Adrenal gland (tissue), 12 donors: ENCODE measurements around the gene KCNC2. TPM values are rescaled to one million over a fixed set of nuclear protein-coding genes. Genes with fewer than 3 reads are reported as not detected.

Source experiments
- DNase-seq, 7 donors: peaks; one replicate each; pipeline ENCODE4 v3.0.0-alpha.2; 2019 to 2020
- H3K27ac ChIP-seq, 5 donors: fragments of 200-600 bp; sonication (generic) in 4 of 5; 1 replicate in 3 of 5; 2 replicates in 2 of 5; pipeline versions ENCODE4 v1.5.1 to v1.8.0; 2016 to 2020; ENCODE audit warnings: mild to moderate bottlenecking in 1 of 5
- H3K27me3 ChIP-seq: fragments of 200-600 bp; 2 replicates; pipeline ENCODE4 v1.8.0; 2021
- H3K36me3 ChIP-seq, 2 donors: fragments of 200-600 bp; replicated peaks in 1 of 2; 1 replicate in 1 of 2; 2 replicates in 1 of 2; pipeline versions ENCODE4 v1.5.1 to v1.8.0; 2018 to 2022
- H3K4me1 ChIP-seq, 2 donors: fragments of 200-600 bp; replicated peaks in 1 of 2; 1 replicate in 1 of 2; 2 replicates in 1 of 2; pipeline versions ENCODE4 v1.5.1 to v1.8.0; 2018 to 2021
- H3K4me3 ChIP-seq, 4 donors: fragments of 200-600 bp; sonication (generic) in 3 of 4; one replicate each; pipeline ENCODE4 v1.5.1; 2016 to 2018
- H3K9me3 ChIP-seq, 3 donors: fragments of 200-600 bp; sonication (generic) in 1 of 3; replicated peaks in 1 of 3; 1 replicate in 2 of 3; 2 replicates in 1 of 3; pipeline versions ENCODE4 v1.5.1 to v1.8.0; 2016 to 2021
- CTCF ChIP-seq, 6 experiments: fragments of 450-650 bp in 4 of 6; fragments of 200-600 bp in 2 of 6; sonication (generic) in 1 of 6; IDR thresholded peaks; 1 replicate in 5 of 6; 2 replicates in 1 of 6; pipeline versions ENCODE4 v1.5.1 to v1.8.0; 2016 to 2021; ENCODE audit warnings: antibody characterized with exemption in 6 of 6, mild to moderate bottlenecking in 2 of 6, moderate library complexity in 1 of 6
- POLR2A ChIP-seq, 2 donors: fragments of 450-650 bp; IDR thresholded peaks; one replicate each; pipeline ENCODE4 v1.6.1; 2017; ENCODE audit warnings: antibody characterized with exemption in 2 of 2, mild to moderate bottlenecking in 2 of 2, moderate library complexity in 1 of 2
- WGBS, 4 donors: extraction: QIAGEN DNeasy Blood & Tissue Kit in 2 of 4; methylation state at CpG; one replicate each; pipeline versions ENCODE4 v1.1.5 to v1.1.7; 2013 to 2017; 5-methylcytosine and 5-hydroxymethylcytosine counted together
- intact Hi-C, 2 donors: fragments of 100-400 bp; cut with DNase I; formaldehyde crosslinking; loops; one replicate each; pipeline versions ENCODE4 v1.14.1 to v1.15.0; 2022 to 2023
- polyA plus RNA-seq, 3 donors: library from polyadenylated mRNA; stranded (reverse); fragments of 200-250 nt in 2 of 3; fragments of 350-450 nt in 1 of 3; fragmentation: Illumina TruSeq in 1 of 3; extraction: RNeasy Lipid Tissue Mini Kit (QIAGEN cat#74804) in 1 of 3; gene quantifications; one replicate each; pipeline ENCODE4 v1.2.3, GENCODE V29; 2013 to 2014
- total RNA-seq, 9 donors: library from RNA; depleted of rRNA in 4 of 9; stranded (reverse); fragments of >200 nt in 4 of 9; fragments of 120-200 nt in 1 of 9; fragmentation: NEBNext Ultra II Directional in 1 of 9; extraction: Animal tissue kit (Norgen Biotek cat#: 25700) in 1 of 9; gene quantifications; one replicate each; pipeline versions ENCODE4 v1.1.0 to v1.2.4, GENCODE V29; 2013 to 2023
- donor health status: healthy with polysubstance abuse.
- donor health status: Bipolar disorder and iron deficiency.
- donor health status: DM: yes; HTN: yes; CAD: no.
- donor health status: DM: no; HTN: no; CAD: no.
- donor health status: DM: no; HTN: no; CAD: no.
- donor health status: DM: yes; HTN: yes; CAD: no.

Gene KCNC2
- total and polyA plus RNA-seq, 12 donors: not detected

GRCh38 chr12:75000120-75000519 lies 209.5 kb downstream of the KCNC2 start:
- no peaks in the 10 kb centered on the region for H3K27me3 ChIP-seq
- no peaks in the 10 kb centered on the region for H3K9me3 ChIP-seq
- H3K36me3 ChIP-seq: no peaks in the 10 kb centered on the region
- DNase-seq: no peak
- TF ChIP-seq CTCF (IDR thresholded peaks at IDR 0.05): no peak
- no peak for TF ChIP-seq POLR2A (IDR thresholded peaks at IDR 0.05)
- H3K4me3 ChIP-seq: no peak overlapping the region
- H3K4me1 ChIP-seq: no peaks in the 10 kb centered on the region
- 41 to 51% (median 45%) methylated on average over 2 of the region's 2 CpGs for WGBS, 4 donors
- intact Hi-C loops: no loop called here
- H3K27ac ChIP-seq: no peak overlapping the region

GRCh38 chr12:74999474-74999873 lies 210.2 kb downstream of the KCNC2 start:
- WGBS, 4 donors: 73 to 81% (median 78%) methylated on average over 3 of the region's 3 CpGs
- DNase-seq: no peak
- Histone ChIP-seq H3K27me3 (no peaks in the 10 kb centered on the region), H3K36me3 (no peaks in the 10 kb centered on the region), H3K4me3 (no peak overlapping the region), H3K9me3 (no peaks in the 10 kb centered on the region), H3K27ac (no peak overlapping the region), H3K4me1 (no peaks in the 10 kb centered on the region)
- intact Hi-C loops: no loop called here
- TF ChIP-seq CTCF (IDR thresholded peaks at IDR 0.05): no peak
- TF ChIP-seq POLR2A (IDR thresholded peaks at IDR 0.05): no peak

Other genes with a start within 250 kb of the KCNC2 start
- gene CAPS2, start 120.5 kb upstream of the KCNC2 start, total RNA-seq: 10 to 100 TPM in 8 of 9 donors, 1 to 10 TPM in 1; 2.4 to 36.0 (median 17.8) TPM
- gene CAPS2, start 120.5 kb upstream of the KCNC2 start, polyA plus RNA-seq: 10 to 100 TPM in 1 of 3 donors, 1 to 10 TPM in 2; 5.9 to 10.8 (median 8.1) TPM
- not detected for gene GLIPR1L1, start 124.8 kb upstream of the KCNC2 start, total RNA-seq
- not detected for gene GLIPR1L1, start 124.8 kb upstream of the KCNC2 start, polyA plus RNA-seq
- 1 to 10 TPM in 7 of 9 donors, under 1 TPM in 2; 0.63 to 6.2 (median 1.6) TPM for gene GLIPR1L2, start 181.2 kb upstream of the KCNC2 start, total RNA-seq
- gene GLIPR1L2, start 181.2 kb upstream of the KCNC2 start, polyA plus RNA-seq: 1 to 10 TPM in 2 of 3 donors, under 1 TPM in 1; 0.51 to 1.6 (median 1.0) TPM